K562 (cell line): ENCODE data around the gene TPGS1. TPM values are rescaled to one million over a fixed set of nuclear protein-coding genes. Genes with fewer than 3 reads are reported as not detected.

Experiments
- ATAC-seq: fragments of 200-7000 bp; cut with Tn5 transposase; 3 replicates; pipeline ENCODE4 v1.9.1; 2020; ENCODE audit warnings: moderate library complexity
- BruUV-seq: library from RNA; stranded (reverse); fragments of 400-500 nt; replicated peaks from 2 replicates; lab custom pipeline; 2021; lab: Mats Ljungman, UMichigan
- CTCF ChIA-PET: fragments of 300-600 bp; formaldehyde crosslinking; extraction: SDS; loops from one replicate; lab custom pipeline; 2021; ENCODE audit warnings: low intra/inter-chr PET ratio; lab: Yijun Ruan, JAX
- POLR2A ChIA-PET: fragments of 300-600, 350-650 bp; sonication (Branson Sonifier 250); formaldehyde crosslinking; extraction: SDS; loops from one replicate; lab custom pipeline; 2021; ENCODE audit warnings: antibody characterized with exemption, inconsistent platforms; lab: Yijun Ruan, JAX
- DNase-seq, 4 experiments: peaks; one replicate each; pipeline versions ENCODE4 v3.0.0 to v3.0.0-alpha.2; 2011 to 2018; ENCODE audit warnings: low spot score in 3 of 4, mixed read lengths in 3 of 4; ENCODE audit errors: extremely low read depth in 1 of 4
- FAIRE-seq: peaks from 2 replicates; lab custom pipeline; 2011; peaks lifted over from hg19 to GRCh38; lab: Jason Lieb, UNC
- H2AFZ ChIP-seq: 2 replicates; pipeline ENCODE4 v1.6.0; 2011; ENCODE audit warnings: low read depth, low read length, control low read depth, inconsistent platforms
- H3K27ac ChIP-seq: fragments of 200-600 bp; 3 replicates; pipeline ENCODE4 v1.8.0; 2011; ENCODE audit warnings: low read depth, mild to moderate bottlenecking, control low read depth, inconsistent platforms, low read length, moderate library complexity, mixed read lengths; ENCODE audit errors: extremely low read depth
- H3K27me3 ChIP-seq, 2 experiments: fragments of 300-600 bp in 1 of 2; 2 replicates in 1 of 2; 3 replicates in 1 of 2; pipeline versions ENCODE4 v1.6.0 to v1.8.0; 2011; ENCODE audit warnings: inconsistent platforms in 2 of 2, low read length in 2 of 2, mild to moderate bottlenecking in 1 of 2, mixed read lengths in 1 of 2, moderate library complexity in 1 of 2; ENCODE audit not compliant: control insufficient read depth in 2 of 2, insufficient read depth in 2 of 2
- H3K36me3 ChIP-seq: fragments of 300-600 bp; 3 replicates; pipeline ENCODE4 v1.8.0; 2011; ENCODE audit warnings: mild to moderate bottlenecking, low read length, inconsistent platforms; ENCODE audit not compliant: control insufficient read depth, insufficient read depth
- H3K4me1 ChIP-seq, 2 experiments: fragments of 200-600 bp in 1 of 2; replicated peaks in 1 of 2; 2 replicates in 1 of 2; 3 replicates in 1 of 2; pipeline versions ENCODE4 v1.5.1 to v1.8.0; 2011; ENCODE audit warnings: inconsistent platforms in 2 of 2, low read length in 2 of 2, mild to moderate bottlenecking in 1 of 2, mixed read lengths in 1 of 2, moderate library complexity in 1 of 2; ENCODE audit not compliant: control insufficient read depth in 2 of 2, insufficient read depth in 2 of 2
- H3K4me2 ChIP-seq: 2 replicates; pipeline ENCODE4 v1.6.1; 2011; ENCODE audit warnings: low read length, control low read depth, inconsistent platforms, mixed read lengths; ENCODE audit not compliant: insufficient read depth
- H3K4me3 ChIP-seq: fragments of 200-600 bp; sonication (generic), shearing (Covaris generic); 2 replicates; pipeline ENCODE4 v1.5.1; 2016; ENCODE audit warnings: control low read depth, inconsistent platforms
- H3K79me2 ChIP-seq: fragments of 200-600 bp; 3 replicates; pipeline ENCODE4 v1.8.0; 2011; ENCODE audit warnings: low read length, inconsistent platforms; ENCODE audit not compliant: control insufficient read depth, insufficient read depth
- H3K9ac ChIP-seq, 2 experiments: 2 replicates each; pipeline versions ENCODE4 v1.6.0 to v1.6.1; 2011; ENCODE audit warnings: low read depth in 2 of 2, low read length in 2 of 2, control low read depth in 1 of 2, inconsistent platforms in 1 of 2, mild to moderate bottlenecking in 1 of 2, mixed read lengths in 1 of 2; ENCODE audit not compliant: insufficient read depth in 1 of 2
- H3K9me1 ChIP-seq: one replicate; pipeline ENCODE4 v1.6.0; 2011; ENCODE audit warnings: inconsistent platforms, mild to moderate bottlenecking, low read length, moderate library complexity; ENCODE audit not compliant: control insufficient read depth, insufficient read depth
- H3K9me3 ChIP-seq: replicated peaks from 2 replicates; pipeline ENCODE4 v1.5.1; 2011; ENCODE audit warnings: low read depth, low read length, inconsistent platforms; ENCODE audit not compliant: control insufficient read depth, insufficient read depth
- H4K20me1 ChIP-seq: replicated peaks from 2 replicates; pipeline ENCODE4 v1.6.1; 2011; ENCODE audit warnings: low read length, inconsistent platforms, mixed read lengths; ENCODE audit not compliant: control insufficient read depth, insufficient read depth
- CHD2 ChIP-seq: IDR thresholded peaks from 2 replicates; pipeline ENCODE4 v1.6.1; 2011; ENCODE audit warnings: low read depth, low read length
- CREM ChIP-seq: IDR thresholded peaks from 2 replicates; pipeline ENCODE4 v1.6.1; 2014; ENCODE audit warnings: antibody characterized with exemption, low read depth
- CXXC5 ChIP-seq: fragments of 250-450 bp; sonication (Bioruptor Pico); IDR thresholded peaks from 2 replicates; pipeline ENCODE4 v1.8.0; 2022; ENCODE audit warnings: inconsistent platforms, mild to moderate bottlenecking, moderate library complexity
- DACH1 ChIP-seq: fragments of 450-650 bp; IDR thresholded peaks from 2 replicates; pipeline ENCODE4 v1.6.1; 2018; ENCODE audit not compliant: partially characterized antibody
- FOXJ2 ChIP-seq: fragments of 200-800 bp; sonication (Bioruptor generic); IDR thresholded peaks from 2 replicates; pipeline ENCODE4 v1.6.1; 2016; ENCODE audit warnings: missing genetic modification characterization, missing compliant biosample characterization
- GABPB1 ChIP-seq: sonication (generic); formaldehyde crosslinking; IDR thresholded peaks from 2 replicates; pipeline ENCODE4 v1.8.0; 2022; ENCODE audit warnings: mild to moderate bottlenecking, missing genetic modification reagents
- MAZ ChIP-seq, 2 experiments: fragments of 450-650 bp in 1 of 2; sonication (generic) in 1 of 2; formaldehyde crosslinking; IDR thresholded peaks in 1 of 2; conservative IDR thresholded peaks in 1 of 2; 2 replicates each; pipeline versions ENCODE4 v1.4.0 to v1.5.0; 2020; ENCODE audit warnings: mild to moderate bottlenecking in 1 of 2, missing genetic modification reagents in 1 of 2
- MTA3 ChIP-seq: fragments of 450-650 bp; formaldehyde crosslinking; IDR thresholded peaks from 2 replicates; pipeline ENCODE4 v1.6.1; 2017; ENCODE audit warnings: mild to moderate bottlenecking, borderline replicate concordance
- NFATC3 ChIP-seq: fragments of 450-650 bp; IDR thresholded peaks from 2 replicates; pipeline ENCODE4 v1.6.1; 2017; ENCODE audit warnings: mild to moderate bottlenecking
- RBM22 ChIP-seq: fragments of 200-400 bp; formaldehyde crosslinking; IDR thresholded peaks from 2 replicates; pipeline ENCODE4 v1.6.1; 2018; ENCODE audit warnings: low read length, low read depth; ENCODE audit not compliant: poor library complexity, severe bottlenecking
- SIN3A ChIP-seq, 2 experiments: fragments of 150-350 bp in 1 of 2; IDR thresholded peaks; 2 replicates each; pipeline ENCODE4 v1.6.1; 2011 to 2016; ENCODE audit warnings: borderline replicate concordance in 2 of 2, low read depth in 2 of 2, low read length in 2 of 2, mild to moderate bottlenecking in 2 of 2, moderate library complexity in 2 of 2; ENCODE audit not compliant: control insufficient read depth in 1 of 2
- SMC3 ChIP-seq: conservative IDR thresholded peaks from 2 replicates; pipeline ENCODE4 v1.6.1; 2011; ENCODE audit warnings: low read depth, low read length, improper control_type of control experiment; ENCODE audit not compliant: insufficient read depth
- YY1 ChIP-seq, 3 experiments: IDR thresholded peaks; 2 replicates each; pipeline ENCODE4 v1.6.1; 2011; ENCODE audit warnings: low read length in 2 of 3, mild to moderate bottlenecking in 2 of 3, moderate library complexity in 2 of 3, borderline replicate concordance in 1 of 3, control low read depth in 1 of 3, low read depth in 1 of 3; ENCODE audit not compliant: insufficient read depth in 3 of 3, insufficient replicate concordance in 2 of 3, control insufficient read depth in 1 of 3, insufficient read length in 1 of 3; ENCODE audit errors: extremely low read depth in 1 of 3
- WGBS: fragments of 100-300 bp; shearing (Covaris generic); methylation state at CpG from one replicate; pipeline ENCODE4 v1.1.6; 2016; ENCODE audit warnings: low coverage, mixed read lengths; ENCODE audit not compliant: insufficient coverage; ENCODE audit errors: missing lambda C conversion rate; 5-methylcytosine and 5-hydroxymethylcytosine counted together
- in situ Hi-C: fragments of 300-500 bp; cut with MboI; formaldehyde crosslinking; loops from 4 replicates; pipeline ENCODE4 v1.15.0; 2018; ENCODE audit warnings: inconsistent platforms, mixed read lengths
- intact Hi-C: fragments of 100-400 bp; cut with micrococcal nuclease; formaldehyde crosslinking; loops from 2 replicates; pipeline ENCODE4 v1.14.2; 2022
- polyA plus RNA-seq, 8 experiments: library from polyadenylated mRNA; depleted of rRNA in 4 of 8; stranded (reverse) in 5 of 8; unstranded in 3 of 8; fragments of >200 nt; fragmentation: Nextera tagmentation in 2 of 8; fragmentation: Illumina TruSeq in 1 of 8; extraction: Ambion mirVana in 2 of 8; extraction: Trizol in 1 of 8; gene quantifications; 2 replicates each; pipeline versions ENCODE4 v1.2.1 to v1.2.3, GENCODE V29; 2011 to 2014; ENCODE audit warnings: inconsistent platforms in 1 of 8, missing spikeins in 1 of 8
- total RNA-seq, 7 experiments: library from RNA; depleted of rRNA in 6 of 7; stranded (reverse); fragments of >200 nt in 6 of 7; fragmentation: Illumina TruSeq in 2 of 7; extraction: Trizol in 2 of 7; gene quantifications; 2 replicates each; pipeline versions ENCODE4 v1.2.1 to v1.2.3, GENCODE V29; 2011 to 2021; ENCODE audit warnings: low replicate concordance in 1 of 7
- TF ChIP-seq, protein P1 (sequence below): IDR thresholded peaks from 2 replicates; pipeline ENCODE4 v1.6.1; 2012; ENCODE audit warnings: low read depth, low read length, improper control_type of control experiment, borderline replicate concordance
- TF ChIP-seq, protein P2 (sequence below), 2 experiments: IDR thresholded peaks; 2 replicates each; pipeline ENCODE4 v1.6.1; 2011; ENCODE audit warnings: borderline replicate concordance in 1 of 2, control low read depth in 1 of 2, low read depth in 1 of 2, low read length in 1 of 2, mild to moderate bottlenecking in 1 of 2, mixed read lengths in 1 of 2, moderate library complexity in 1 of 2; ENCODE audit not compliant: insufficient read depth in 1 of 2, insufficient read length in 1 of 2, poor library complexity in 1 of 2, severe bottlenecking in 1 of 2; ENCODE audit errors: extremely low read depth in 1 of 2

The TPGS1 gene
- total and polyA plus RNA-seq, 9 of the 15 experiments (the other 6 are each of a cell fraction or from before 2014, with no cell fraction given): 0.30 to 31.6 (median 1.2) TPM; not detected in 2

DNA sequence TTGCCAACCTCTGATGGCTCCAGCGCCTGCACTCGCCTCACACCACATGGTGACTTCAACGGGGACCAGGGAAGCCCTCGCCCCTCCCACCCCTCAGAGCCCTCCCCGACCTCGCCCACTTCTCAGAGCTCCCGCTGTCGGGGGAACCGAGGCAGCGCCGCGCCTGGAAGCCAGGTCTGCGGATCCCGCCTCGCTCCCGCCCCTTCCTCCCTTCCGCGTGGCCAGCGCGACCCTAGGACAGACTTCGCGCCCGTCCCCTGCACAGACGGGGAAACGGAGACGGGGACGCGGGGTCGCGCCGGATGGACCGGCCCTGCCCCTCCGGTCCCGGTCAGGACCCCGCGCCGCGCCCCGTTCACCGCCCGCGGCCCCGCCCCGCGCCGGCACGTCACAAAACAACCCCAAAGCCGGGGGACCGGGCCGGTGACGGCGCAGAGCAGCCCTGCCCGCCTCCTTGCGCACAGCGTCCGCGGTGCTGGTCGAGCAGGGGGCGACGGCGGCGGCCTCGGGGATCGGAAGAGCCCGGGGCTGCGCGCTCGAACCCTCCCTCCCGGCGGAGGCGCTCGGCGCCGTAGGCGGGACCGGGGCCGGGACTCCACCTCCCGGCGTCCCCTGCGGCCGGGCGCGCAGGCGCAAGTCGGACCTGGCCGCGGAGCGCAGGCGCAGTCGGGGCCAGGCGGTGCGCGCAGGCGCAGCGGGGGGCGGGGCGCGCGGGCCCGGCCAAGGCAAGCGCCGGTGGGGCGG lies 23.9 kb downstream of the TPGS1 start:
- POLR2A ChIA-PET: interaction anchor here (0.6 to 2.8 kb wide), 11 partner anchors 10 to 1784 kb away, joined by 3 to 12 read pairs (median 6); partner anchors contain the start of gene BSG
- Histone ChIP-seq H3K4me3 (peak overlapping the region; percentile 97), H3K4me2 (peak overlapping the region; percentile 86), H4K20me1 (peaks cover 16% of the 10 kb centered on the region), H3K27ac (peak overlapping the region; percentile 90), H3K36me3 (peaks cover 28% of the 10 kb centered on the region; the same call in 1 of the 3 replicates), H3K9ac (peak overlapping the region; percentile 77 to 95; a peak in 3 of 4 replicates), H2AFZ (peak overlapping the region; percentile 97), H3K9me1 (peaks cover 6% of the 10 kb centered on the region), H3K27me3 (no peaks in the 10 kb centered on the region), H3K79me2 (peaks cover 44% of the 10 kb centered on the region), H3K4me1 (peaks cover 9 to 79% of the 10 kb centered on the region in 2 experiments; a peak in 4 of 5 replicates), H3K9me3 (peaks cover 4% of the 10 kb centered on the region)
- no TSS peak for BruUV-seq
- DNase-seq (peak; percentile 92 to 98 (median 95)), FAIRE-seq (peak; percentile 15), ATAC-seq (peak; percentile 85)
- CTCF ChIA-PET: no interaction called here
- 2% methylated on average over 40 of the region's 103 CpGs for WGBS
- in situ Hi-C loops: no loop called here
- intact Hi-C loops: loop anchor here (10.0 kb wide), 1 partner anchor 54 kb away; the partner anchor contains the start of gene HCN2
- TF ChIP-seq NFATC3 (no peak), DACH1 (no peak), GABPB1 (CRISPR knock-in tag) (peak; percentile 51), SMC3 (no peak), MAZ (CRISPR knock-in tag; conservative IDR thresholded peaks at IDR 0.05 in 1 of 2, IDR thresholded peaks at IDR 0.05 in 1 of 2) (peak; percentile 10 to 95; a peak in 2 of 4 replicates), SIN3A (IDR thresholded peaks at IDR 0.05; ENCODE audit: borderline replicate concordance in 2 of 2, control insufficient read depth in 1 of 2, low read depth in 2 of 2, low read length in 2 of 2) (peak; percentile 53 to 72; a peak in 1 of 4 replicates), MTA3 (peak; percentile 79; the same call in 1 of the 2 replicates), YY1 (IDR thresholded peaks at IDR 0.05; ENCODE audit: borderline replicate concordance in 1 of 3, control insufficient read depth in 1 of 3, extremely low read depth in 1 of 3, insufficient read depth in 3 of 3, insufficient read length in 1 of 3, insufficient replicate concordance in 2 of 3, low read depth in 1 of 3, low read length in 2 of 3) (peak in 1 of 3 experiments; percentile 28), FOXJ2 (tag) (no peak), RBM22 (no peak), CREM (peak; percentile 40; the same call in 1 of the 2 replicates), CHD2 (no peak), CXXC5 (peak; percentile 78)
- TF ChIP-seq, protein P1, sequence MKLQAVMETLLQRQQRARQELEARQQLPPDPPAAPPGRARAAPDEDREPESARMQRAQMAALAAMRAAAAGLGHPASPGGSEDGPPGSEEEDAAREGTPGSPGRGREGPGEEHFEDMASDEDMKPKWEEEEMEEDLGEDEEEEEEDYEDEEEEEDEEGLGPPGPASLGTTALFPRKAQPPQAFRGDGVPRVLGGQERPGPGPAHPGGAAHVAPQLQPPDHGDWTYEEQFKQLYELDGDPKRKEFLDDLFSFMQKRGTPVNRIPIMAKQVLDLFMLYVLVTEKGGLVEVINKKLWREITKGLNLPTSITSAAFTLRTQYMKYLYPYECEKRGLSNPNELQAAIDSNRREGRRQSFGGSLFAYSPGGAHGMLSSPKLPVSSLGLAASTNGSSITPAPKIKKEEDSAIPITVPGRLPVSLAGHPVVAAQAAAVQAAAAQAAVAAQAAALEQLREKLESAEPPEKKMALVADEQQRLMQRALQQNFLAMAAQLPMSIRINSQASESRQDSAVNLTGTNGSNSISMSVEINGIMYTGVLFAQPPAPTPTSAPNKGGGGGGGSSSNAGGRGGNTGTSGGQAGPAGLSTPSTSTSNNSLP: no peak
- TF ChIP-seq, protein P2, sequence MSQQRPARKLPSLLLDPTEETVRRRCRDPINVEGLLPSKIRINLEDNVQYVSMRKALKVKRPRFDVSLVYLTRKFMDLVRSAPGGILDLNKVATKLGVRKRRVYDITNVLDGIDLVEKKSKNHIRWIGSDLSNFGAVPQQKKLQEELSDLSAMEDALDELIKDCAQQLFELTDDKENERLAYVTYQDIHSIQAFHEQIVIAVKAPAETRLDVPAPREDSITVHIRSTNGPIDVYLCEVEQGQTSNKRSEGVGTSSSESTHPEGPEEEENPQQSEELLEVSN (IDR thresholded peaks at IDR 0.05; ENCODE audit: borderline replicate concordance in 1 of 2, extremely low read depth in 1 of 2, insufficient read depth in 1 of 2, insufficient read length in 1 of 2, low read depth in 1 of 2, low read length in 1 of 2, poor library complexity in 1 of 2, severe bottlenecking in 1 of 2): peak in 1 of 2 experiments; percentile 69
